ENCODE data around the gene FES.

Gene FES

DNA sequence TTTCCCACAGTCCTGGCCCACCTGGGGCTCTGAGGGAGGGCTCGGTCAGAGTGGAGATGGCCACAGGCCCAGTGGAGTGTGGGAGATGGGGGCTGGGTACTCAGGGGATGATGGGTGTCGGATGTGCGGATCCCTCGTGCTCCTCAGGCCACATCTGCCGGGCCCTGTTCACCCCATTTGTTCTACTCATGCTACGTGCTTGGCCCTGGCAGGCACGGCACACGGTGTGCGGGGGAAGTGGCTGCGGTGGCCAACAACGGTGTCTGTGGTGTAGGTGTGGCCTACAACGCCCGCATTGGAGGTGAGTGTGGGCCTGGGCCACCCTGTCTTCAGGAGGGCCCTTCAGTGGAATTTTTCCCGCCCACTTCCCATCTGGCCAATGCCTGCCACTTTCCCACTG is 7.0 kb upstream of the FES start:
- no peak for DNase-seq

GRCh38 chr15:90877996-90878395 is 6.3 kb upstream of the FES start:
- no peak for DNase-seq

DNA sequence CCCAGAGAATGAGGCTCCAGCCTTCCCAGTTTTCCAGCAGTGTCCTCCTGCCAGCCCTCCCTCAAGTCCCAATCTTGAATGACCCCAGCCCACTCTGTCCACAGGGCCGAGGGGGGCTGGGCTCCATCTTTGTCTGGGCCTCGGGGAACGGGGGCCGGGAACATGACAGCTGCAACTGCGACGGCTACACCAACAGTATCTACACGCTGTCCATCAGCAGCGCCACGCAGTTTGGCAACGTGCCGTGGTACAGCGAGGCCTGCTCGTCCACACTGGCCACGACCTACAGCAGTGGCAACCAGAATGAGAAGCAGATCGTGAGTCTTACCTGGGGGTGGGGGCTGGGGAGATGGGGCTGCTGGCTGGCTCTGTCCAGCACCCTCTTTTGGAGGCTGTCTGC is 5.6 kb upstream of the FES start:
- no peak for DNase-seq

DNA sequence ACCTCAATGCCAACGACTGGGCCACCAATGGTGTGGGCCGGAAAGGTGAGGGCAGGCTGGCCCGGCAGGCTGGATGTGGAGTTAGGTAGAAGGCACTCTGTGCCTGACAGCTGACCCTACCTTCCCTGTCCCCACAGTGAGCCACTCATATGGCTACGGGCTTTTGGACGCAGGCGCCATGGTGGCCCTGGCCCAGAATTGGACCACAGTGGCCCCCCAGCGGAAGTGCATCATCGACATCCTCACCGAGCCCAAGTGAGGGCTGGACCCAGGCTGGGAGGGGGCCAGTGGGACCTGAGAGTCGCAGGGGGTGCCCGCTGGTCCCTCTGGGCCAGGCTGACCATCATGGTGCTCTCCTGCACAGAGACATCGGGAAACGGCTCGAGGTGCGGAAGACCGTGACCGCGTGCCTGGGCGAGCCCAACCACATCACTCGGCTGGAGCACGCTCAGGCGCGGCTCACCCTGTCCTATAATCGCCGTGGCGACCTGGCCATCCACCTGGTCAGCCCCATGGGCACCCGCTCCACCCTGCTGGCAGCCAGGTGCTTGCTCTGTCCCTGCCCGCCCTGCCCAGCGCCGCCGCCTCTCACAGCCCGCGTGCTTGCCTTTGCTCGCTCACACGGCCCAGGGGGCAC is 4.5 kb upstream of the FES start:
- no peak for DNase-seq

GRCh38 chr15:90880381-90881145 is 3.7 kb upstream of the FES start:
- DNase-seq: no peak

- no peak for DNase-seq
These were observed 2.9 kb upstream of the FES start for GRCh38 chr15:90881181-90881977.

DNA sequence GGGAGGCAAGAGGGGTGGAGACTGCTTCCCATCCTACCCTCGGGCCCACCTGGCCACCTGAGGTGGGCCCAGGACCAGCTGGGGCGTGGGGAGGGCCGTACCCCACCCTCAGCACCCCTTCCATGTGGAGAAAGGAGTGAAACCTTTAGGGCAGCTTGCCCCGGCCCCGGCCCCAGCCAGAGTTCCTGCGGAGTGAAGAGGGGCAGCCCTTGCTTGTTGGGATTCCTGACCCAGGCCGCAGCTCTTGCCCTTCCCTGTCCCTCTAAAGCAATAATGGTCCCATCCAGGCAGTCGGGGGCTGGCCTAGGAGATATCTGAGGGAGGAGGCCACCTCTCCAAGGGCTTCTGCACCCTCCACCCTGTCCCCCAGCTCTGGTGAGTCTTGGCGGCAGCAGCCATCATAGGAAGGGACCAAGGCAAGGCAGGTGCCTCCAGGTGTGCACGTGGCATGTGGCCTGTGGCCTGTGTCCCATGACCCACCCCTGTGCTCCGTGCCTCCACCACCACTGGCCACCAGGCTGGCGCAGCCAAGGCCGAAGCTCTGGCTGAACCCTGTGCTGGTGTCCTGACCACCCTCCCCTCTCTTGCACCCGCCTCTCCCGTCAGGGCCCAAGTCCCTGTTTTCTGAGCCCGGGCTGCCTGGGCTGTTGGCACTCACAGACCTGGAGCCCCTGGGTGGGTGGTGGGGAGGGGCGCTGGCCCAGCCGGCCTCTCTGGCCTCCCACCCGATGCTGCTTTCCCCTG is 2.2 kb upstream of the FES start:
- DNase-seq: no peak

DNA sequence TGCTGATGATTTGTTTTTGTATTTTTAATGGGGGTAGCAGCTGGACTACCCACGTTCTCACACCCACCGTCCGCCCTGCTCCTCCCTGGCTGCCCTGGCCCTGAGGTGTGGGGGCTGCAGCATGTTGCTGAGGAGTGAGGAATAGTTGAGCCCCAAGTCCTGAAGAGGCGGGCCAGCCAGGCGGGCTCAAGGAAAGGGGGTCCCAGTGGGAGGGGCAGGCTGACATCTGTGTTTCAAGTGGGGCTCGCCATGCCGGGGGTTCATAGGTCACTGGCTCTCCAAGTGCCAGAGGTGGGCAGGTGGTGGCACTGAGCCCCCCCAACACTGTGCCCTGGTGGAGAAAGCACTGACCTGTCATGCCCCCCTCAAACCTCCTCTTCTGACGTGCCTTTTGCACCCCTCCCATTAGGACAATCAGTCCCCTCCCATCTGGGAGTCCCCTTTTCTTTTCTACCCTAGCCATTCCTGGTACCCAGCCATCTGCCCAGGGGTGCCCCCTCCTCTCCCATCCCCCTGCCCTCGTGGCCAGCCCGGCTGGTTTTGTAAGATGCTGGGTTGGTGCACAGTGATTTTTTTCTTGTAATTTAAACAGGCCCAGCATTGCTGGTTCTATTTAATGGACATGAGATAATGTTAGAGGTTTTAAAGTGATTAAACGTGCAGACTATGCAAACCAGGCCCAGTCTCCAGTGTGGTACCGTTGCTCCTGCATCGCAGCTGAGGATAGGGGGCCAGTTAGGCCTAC is 1.4 kb upstream of the FES start:
- no peak for DNase-seq

GRCh38 chr15:90883526-90883975 is 753 bp upstream of the FES start:
- no peak for DNase-seq

DNA sequence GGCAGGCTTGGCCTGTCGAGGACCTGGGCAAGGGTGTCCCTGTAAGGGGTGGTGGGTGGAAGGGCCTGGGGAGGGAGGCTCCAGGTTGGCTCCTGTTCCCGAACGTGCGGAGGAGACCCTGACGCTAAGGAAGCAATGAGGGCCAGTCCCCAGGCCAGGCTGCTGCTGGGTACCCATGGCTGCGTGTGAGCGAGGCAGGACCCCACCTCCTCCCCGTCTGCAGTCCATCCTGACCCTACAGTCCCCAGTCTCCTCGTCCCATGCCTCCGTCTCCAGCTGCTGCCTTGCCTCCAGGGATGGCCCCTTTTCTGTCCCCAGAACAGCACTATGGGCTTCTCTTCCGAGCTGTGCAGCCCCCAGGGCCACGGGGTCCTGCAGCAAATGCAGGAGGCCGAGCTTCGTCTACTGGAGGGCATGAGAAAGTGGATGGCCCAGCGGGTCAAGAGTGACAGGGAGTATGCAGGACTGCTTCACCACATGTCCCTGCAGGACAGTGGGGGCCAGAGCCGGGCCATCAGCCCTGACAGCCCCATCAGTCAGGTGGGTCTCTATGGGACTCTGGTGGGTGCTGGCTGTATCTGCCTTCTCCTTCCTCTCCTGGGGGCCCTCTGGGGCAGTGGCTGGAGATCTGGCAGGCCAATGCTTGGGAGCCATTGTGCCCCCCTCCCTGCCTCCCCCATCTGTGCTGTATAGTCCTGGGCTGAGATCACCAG is 571 bp downstream of the FES start:
- no peak for DNase-seq

- DNase-seq: no peak
These were observed 1.4 kb downstream of the FES start for GRCh38 chr15:90885432-90886290.

DNA sequence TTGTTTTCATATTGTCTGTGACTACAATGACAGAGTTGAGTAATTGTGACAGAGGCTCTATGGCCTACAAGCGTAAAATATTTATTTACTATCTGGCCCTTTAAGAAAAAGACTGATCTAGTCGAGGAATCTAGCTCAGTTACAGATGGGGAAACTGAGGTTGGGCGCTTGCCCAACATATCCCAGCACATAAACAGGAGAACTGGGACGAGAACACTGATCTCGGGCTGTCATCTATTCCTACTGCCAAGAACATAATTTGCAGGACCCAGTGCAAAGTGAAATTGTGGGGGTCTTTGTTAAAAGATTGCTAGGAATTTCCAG is 1.9 kb downstream of the FES start:
- no peak for DNase-seq

DNA sequence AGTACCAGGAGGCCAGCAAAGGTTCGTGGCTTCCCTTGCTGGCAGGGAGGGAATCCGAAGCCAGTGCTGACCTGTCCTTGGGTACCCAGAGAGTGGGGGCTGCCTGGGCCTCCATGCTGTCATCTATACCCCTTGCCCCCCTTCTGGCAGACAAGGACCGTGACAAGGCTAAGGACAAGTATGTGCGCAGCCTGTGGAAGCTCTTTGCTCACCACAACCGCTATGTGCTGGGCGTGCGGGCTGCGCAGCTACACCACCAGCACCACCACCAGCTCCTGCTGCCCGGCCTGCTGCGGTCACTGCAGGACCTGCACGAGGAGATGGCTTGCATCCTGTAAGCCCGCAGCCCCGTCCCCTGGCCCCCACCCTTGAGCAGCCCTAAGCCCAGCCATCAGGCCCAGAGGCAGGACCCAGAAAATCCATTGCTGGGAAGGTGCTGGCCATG is 2.8 kb downstream of the FES start:
- no peak for DNase-seq

- no peak for DNase-seq
These were observed 5.0 kb downstream of the FES start for GRCh38 chr15:90889313-90889730.

GRCh38 chr15:90889736-90890456 is 5.6 kb downstream of the FES start:
- DNase-seq: no peak

GRCh38 chr15:90890839-90891238 is 6.5 kb downstream of the FES start:
- no peak for DNase-seq

- DNase-seq: no peak
These were observed 7.1 kb downstream of the FES start for GRCh38 chr15:90891346-90891949.

DNA sequence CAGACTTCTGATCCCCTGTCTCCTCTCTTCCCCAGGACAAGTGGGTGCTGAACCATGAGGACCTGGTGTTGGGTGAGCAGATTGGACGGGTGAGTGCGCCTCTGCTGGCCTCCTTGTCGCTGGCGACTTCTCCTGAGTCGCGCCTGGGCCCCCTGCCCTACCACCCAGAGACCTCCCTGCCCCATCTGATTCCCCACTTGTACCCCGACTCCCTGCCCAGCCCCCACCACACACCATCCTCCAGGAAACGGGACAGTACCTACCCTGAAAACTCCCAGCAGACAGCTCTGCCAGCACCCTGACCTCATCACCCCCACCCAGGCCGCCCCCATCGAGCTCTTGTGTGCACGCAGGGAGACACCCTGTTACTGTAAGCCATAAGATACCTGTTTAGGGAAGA is 7.7 kb downstream of the FES start:
- no peak for DNase-seq

DNA sequence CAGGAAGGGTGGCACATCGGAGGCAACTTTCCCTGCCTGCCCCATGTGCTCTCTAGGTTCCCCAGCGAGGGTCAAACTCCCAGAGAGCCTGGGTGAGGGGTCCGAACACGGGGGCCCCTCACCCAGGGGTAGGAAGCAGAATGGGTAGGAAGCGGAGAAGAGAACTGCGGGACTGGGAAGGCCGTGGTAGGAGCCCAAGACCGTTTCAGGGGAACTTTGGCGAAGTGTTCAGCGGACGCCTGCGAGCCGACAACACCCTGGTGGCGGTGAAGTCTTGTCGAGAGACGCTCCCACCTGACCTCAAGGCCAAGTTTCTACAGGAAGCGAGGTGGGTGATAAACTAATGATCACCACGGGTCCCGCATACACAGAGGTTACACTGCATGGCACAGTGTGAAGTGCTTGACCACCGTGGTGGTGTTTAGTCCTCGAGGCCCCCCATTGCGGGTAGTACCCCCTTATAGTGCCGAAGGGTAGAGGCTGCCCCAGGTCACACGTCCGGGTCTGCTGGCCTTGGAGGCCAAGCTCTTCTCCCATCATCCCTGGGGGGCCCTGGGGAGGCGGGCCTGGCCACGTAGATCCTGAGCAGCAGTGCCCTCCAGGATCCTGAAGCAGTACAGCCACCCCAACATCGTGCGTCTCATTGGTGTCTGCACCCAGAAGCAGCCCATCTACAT is 8.3 kb downstream of the FES start:
- DNase-seq: no peak
